HuH-7.5 (cell line): Measurements from ENCODE around the gene ATP2C1.
"Not testable (repeated sequence)": the region's sequence is repeated elsewhere in the genome, so short reads cannot be mapped to it uniquely, and the experiment has no call there.

Experiments
- DNase-seq: peaks from one replicate; pipeline ENCODE4 v3.0.0; 2011; ENCODE audit warnings: low spot score

Gene ATP2C1

GRCh38 chr3:130893376-130894129 lies at the start of gene ATP2C1:
TSS of gene ATP2C1 (plus strand) at chr3:130894084. CDS start at chr3:130894770, 686 bp downstream.
- peak; percentile 81 for DNase-seq

- no peak for DNase-seq
Observed at GRCh38 chr3:130844462-130844861, 49.4 kb upstream of the ATP2C1 start.

- DNase-seq, result no peak
Observed at GRCh38 chr3:130846181-130846580, 47.7 kb upstream of the ATP2C1 start.

- DNase-seq, result no peak
Observed at GRCh38 chr3:130849091-130849552, 44.8 kb upstream of the ATP2C1 start.

GRCh38 chr3:130850044-130850797 lies 43.7 kb upstream of the ATP2C1 start:
- DNase-seq, result no peak

DNA sequence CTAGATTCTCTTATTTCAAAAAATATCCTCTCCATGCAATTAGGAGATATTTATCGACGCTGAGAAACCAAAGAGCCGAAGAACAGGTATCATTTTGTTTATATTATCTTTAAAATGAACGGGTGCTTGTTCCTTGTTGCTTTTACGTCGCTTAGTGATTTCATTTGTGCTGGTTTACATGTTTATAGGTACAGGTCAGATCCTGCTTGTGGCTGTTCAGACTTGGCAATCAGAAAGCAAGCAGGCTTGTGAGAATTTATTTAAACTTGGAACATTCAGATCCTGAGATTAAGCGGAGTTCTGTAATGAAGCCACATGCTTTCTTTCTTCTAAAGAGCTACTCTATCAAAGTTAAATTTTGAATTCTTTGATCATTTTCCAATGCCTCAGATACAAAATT lies 43.0 kb upstream of the ATP2C1 start:
- DNase-seq, result no peak

- no peak for DNase-seq
Observed at GRCh38 chr3:130851277-130851676, 42.6 kb upstream of the ATP2C1 start.

DNA sequence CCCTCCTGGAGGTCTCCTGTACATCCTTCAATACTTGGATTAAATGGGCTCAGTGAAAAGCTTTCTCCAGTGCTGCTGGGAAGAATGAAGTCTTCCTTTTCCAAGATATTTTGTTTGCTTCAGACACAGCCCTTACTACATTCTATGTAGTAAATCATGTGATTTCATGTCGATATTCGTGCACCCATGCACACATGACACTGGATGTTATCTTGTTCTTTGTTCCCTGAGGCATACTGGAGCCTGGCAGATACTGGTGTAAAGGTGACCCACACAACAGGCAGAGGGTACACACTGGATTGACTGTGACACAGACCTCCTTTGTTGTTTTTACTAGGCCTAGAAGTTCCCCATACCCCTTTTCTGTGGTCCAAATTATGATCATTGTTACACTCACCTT lies 40.3 kb upstream of the ATP2C1 start:
- DNase-seq, result no peak

- DNase-seq, result no peak
Observed at GRCh38 chr3:130854208-130854864, 39.5 kb upstream of the ATP2C1 start.

DNA sequence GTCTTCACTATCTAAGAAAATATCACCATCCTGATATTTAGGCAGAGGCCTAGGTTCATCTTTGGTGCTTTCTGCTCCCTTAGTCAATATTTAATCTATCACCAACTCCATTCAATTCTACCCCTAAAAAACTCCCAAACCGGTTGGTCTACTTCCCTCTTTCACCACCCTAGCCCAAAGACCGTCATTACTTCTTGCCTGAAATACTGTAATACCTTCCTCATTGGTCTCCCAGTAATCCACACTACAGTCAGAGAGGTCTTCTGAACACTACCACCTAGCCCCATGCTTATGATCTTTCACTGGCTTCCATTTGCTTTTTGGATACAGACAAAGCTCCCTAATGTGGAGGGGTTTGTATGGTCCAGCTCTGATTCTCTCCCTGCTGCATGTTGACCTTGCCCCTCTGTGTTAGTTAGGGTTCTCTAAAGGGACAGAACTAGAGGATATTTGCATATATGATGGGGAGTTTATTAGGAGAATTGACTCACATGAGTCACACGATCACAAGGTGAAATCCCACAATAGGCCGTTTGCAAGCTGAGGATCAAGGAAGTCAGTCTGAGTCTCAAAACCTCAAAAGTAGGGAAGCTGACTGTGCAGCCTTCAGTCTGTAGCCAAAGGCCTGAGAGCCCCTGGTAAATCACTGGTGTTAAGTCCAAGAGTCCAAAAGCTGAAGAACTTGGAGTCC lies 36.4 kb upstream of the ATP2C1 start:
- DNase-seq, result no peak

GRCh38 chr3:130862130-130862529 lies 31.8 kb upstream of the ATP2C1 start:
- DNase-seq, result not testable (repeated sequence)

DNA sequence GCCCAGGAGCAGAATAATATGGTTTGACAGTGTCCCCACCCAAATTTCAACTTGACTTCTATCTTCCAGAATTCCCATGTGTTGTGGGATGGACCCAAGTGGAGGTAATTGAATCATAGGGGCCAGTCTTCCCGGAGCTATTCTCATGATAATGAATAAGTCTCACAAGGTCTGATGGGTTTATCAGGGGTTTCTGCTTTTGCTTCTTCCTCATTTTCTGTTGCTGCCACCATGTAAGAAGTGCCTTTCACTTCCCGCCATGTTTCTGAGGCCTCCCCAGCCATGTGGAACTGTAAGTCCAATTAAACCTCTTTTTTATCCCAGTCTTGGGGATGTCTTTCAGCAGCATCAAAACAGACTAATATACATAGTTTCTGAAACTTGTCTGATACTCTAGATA lies 28.4 kb upstream of the ATP2C1 start:
- no peak for DNase-seq

GRCh38 chr3:130866327-130866726 lies 27.6 kb upstream of the ATP2C1 start:
- no peak for DNase-seq

- DNase-seq, result no peak
Observed at GRCh38 chr3:130870423-130870822, 23.5 kb upstream of the ATP2C1 start.

DNA sequence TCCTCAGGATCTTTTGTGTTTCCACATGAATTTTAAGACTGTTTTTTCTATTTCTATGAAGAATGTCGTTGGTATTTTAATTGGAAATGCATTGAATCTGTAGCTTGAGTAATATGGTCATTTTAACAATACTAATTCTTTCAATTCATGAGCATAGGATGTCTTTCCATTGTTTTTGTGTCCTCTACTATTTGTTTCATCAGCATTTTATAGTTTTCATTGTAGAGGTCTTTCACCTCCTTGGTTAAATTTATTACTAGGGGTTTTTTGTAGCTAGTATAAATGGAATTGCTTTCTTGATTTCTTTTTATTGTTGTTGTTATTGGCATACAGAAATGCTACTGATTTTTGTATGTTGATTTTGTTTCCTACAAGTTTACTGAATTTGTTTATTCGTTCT lies 17.3 kb upstream of the ATP2C1 start:
- DNase-seq, result no peak

- DNase-seq, result no peak
Observed at GRCh38 chr3:130878464-130878863, 15.4 kb upstream of the ATP2C1 start.

DNA sequence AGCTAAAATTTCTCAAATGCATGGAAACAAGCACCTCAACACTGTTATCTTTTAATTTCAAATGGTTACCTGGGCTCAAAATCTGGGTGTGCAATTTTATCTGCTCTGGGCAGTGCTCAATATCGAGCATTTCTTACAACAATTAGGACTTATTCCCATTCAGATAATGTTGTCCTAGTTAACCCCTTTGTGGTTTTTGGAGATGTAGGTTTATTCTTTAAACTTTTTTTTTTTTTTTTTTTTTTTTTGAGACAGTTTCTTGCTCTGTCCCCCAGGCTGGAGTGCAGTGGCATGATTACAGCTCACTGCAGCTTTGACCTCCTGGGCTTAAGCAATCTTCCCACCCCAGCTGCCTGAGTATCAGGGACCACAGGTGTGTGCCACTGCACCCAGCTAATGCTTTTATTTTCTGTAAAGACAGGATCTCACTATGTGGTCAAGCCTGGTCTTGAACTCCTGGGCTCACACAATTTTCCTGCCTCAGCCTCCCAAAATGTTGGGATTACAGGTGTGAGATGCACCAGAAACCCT lies 4.4 kb upstream of the ATP2C1 start:
- no peak for DNase-seq

DNA sequence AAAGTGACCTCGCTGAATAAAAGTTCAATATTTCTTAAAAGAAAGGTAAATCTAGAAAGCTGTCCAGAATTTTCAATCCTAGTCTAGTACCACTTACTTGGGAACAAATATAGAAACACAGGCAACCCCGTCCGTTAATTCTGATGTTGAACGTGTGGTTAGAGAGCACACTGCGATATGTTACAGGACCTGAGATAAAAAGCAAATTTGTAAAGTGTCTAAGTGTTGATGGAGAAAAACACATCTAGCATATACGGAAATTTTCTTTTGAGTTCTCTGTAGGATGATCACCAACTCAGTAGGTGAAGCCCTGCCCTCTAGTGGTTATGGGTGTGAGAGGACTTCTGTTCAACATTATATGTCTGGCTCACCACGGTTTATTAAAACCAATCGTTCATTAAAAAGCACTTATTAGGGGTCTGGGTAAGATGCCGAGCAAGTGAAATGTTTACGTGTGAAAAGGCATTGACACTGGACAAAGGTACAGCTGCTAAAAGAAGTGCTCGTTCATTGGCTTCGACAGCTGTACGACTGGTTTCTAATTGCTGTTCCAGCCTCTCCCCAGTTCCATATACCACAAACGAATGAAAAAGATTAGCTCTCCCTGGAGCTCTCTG lies 1.0 kb upstream of the ATP2C1 start:
- peak; percentile 69 for DNase-seq

DNA sequence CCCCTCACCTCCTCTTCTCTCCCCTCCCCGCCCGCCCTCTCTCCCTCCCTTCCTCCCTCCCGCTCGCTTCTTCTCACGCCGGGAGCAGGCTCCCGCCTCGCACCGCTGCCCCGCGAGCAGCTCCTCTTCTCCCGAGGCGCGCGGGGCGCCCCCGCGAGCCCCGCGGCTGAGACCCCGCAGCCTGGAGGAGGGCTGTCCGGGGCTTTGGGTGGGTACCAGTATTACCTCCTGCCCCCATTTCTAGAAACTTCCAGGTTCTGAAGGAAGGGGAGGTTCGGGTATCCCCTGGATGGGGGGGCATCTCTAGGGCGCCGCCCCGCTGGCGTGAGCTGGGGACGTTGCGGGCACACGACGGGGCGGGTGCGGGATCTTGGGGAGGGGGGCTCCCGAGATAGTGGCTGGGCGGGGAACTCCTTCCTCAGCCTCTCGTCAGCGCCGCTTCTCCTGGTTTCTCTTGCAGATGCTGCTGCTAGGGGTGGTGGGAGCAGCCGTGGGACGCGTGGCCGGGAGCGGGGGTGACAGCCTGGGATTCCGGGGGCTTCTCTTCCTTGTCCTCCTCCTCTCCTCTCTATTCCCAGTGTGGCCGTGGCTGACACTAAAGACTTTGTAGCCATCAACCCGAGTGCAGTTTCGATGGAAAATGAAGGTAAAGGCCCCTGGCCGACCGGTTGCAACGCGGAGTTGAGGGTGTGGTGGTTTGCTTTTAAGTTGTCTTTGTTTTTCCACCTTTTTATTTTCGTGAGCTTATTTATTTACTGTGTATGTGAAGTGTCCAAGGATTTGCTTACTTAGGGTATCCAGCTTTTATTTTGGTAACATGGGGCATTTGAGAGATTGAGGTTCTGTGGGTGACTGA lies 474 bp downstream of the ATP2C1 start:
- peak; percentile 36 for DNase-seq

GRCh38 chr3:130894986-130895280 lies 1.0 kb downstream of the ATP2C1 start:
- no peak for DNase-seq
